ENCODE results near the gene FAT3. TPM values are rescaled to one million over a fixed set of nuclear protein-coding genes. Genes with fewer than 3 reads are reported as not detected.

The FAT3 gene
- total and polyA plus RNA-seq, 2 donors (not counting 3 experiments of a cell fraction or from before 2014, with no cell fraction given), result 0.08 to 1.4 TPM

DNA sequence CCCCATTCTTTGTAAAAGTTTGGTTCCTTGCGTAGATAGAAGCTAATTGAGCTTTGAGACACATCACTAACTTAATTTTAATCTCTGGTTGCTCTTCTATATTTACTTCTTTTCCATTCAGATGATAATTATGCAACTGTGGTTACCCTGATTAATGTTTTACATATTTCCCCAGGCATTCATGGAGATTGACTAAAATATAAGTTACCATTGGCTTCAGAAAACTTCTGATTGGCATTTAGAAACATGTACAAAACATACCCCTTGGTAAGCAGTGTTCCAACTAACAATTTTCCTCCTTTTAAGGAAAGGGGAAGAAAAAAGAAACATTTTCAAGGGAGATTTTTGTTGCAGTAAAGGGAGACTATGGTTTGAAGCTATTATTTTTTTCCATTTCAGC is 43.9 kb downstream of the FAT3 start:
- H3K9ac ChIP-seq (replicated peaks; ENCODE audit: extremely low read depth, insufficient read depth, low read length), result no peak overlapping the region
- no peaks in the 10 kb centered on the region for H3K9me3 ChIP-seq (replicated peaks; ENCODE audit: control insufficient read depth, insufficient read depth, low read length)
- dilution Hi-C loops (cut with MboI; ENCODE audit: extremely low pct_ligation_motif_present, low sequenced_read_pairs), result no loop called here
- intact Hi-C loops (cut with micrococcal nuclease), result no loop called here
- FAIRE-seq (no peak), DNase-seq (ENCODE audit: low read depth, low spot score) (no peak)
- H2AFZ ChIP-seq (ENCODE audit: low read depth, low read length), result no peak overlapping the region
- ChIA-PET CTCF (interaction anchor here (0.7 kb wide), 1 partner anchor 380 kb away, joined by 3 read pairs; no protein-coding TSS in a partner anchor), POLR2A (no interaction called here)
- H3K4me1 ChIP-seq (ENCODE audit: control insufficient read depth, extremely low read depth, insufficient read depth, low read length), result peaks cover 2% of the 10 kb centered on the region
- no TSS peak for BruUV-seq (replicated peaks)
- H4K20me1 ChIP-seq (replicated peaks; ENCODE audit: control insufficient read depth, extremely low read depth, insufficient read depth, low read length), result no peaks in the 10 kb centered on the region
- no peaks in the 10 kb centered on the region for H3K36me3 ChIP-seq (ENCODE audit: control insufficient read depth in 2 of 2, extremely low read depth in 1 of 2, insufficient read depth in 2 of 2, low read length in 2 of 2)
- H3K9me1 ChIP-seq (replicated peaks; ENCODE audit: control insufficient read depth, extremely low read depth, insufficient read depth, low read length), result no peaks in the 10 kb centered on the region
- no peak overlapping the region for H3K4me2 ChIP-seq (ENCODE audit: insufficient read depth, low read length)
- H3K27ac ChIP-seq (ENCODE audit: insufficient read depth, low read depth, low read length), result no peak overlapping the region
- H3K27me3 ChIP-seq (ENCODE audit: control insufficient read depth in 2 of 2, insufficient read depth in 2 of 2, low read length in 2 of 2), result no peaks in the 10 kb centered on the region
- no peak overlapping the region for H3K4me3 ChIP-seq (replicated peaks in 1 of 3; ENCODE audit: insufficient read depth in 1 of 3, low read depth in 1 of 3, low read length in 3 of 3)
- H3K79me2 ChIP-seq (ENCODE audit: control insufficient read depth, insufficient read depth, low read length), result no peaks in the 10 kb centered on the region
- TF ChIP-seq GATA2 (IDR thresholded peaks at IDR 0.05; ENCODE audit: insufficient read depth, insufficient read length, low read depth, low read length), result no peak
- TF ChIP-seq EZH2 (IDR thresholded peaks at IDR 0.05; ENCODE audit: borderline replicate concordance, low read depth, low read length, severe bottlenecking), result no peak
- no peak for TF ChIP-seq POLR2A (IDR thresholded peaks at IDR 0.05; ENCODE audit: low read depth, low read length)
- TF ChIP-seq JUN (IDR thresholded peaks at IDR 0.05; ENCODE audit: borderline replicate concordance, insufficient read depth, insufficient read length, low read depth), result no peak
- TF ChIP-seq FOS (IDR thresholded peaks at IDR 0.05; ENCODE audit: borderline replicate concordance, insufficient read depth, low read length), result no peak
- TF ChIP-seq, protein P1, sequence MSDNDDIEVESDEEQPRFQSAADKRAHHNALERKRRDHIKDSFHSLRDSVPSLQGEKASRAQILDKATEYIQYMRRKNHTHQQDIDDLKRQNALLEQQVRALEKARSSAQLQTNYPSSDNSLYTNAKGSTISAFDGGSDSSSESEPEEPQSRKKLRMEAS (IDR thresholded peaks at IDR 0.05; ENCODE audit: insufficient read depth, insufficient read length), result no peak

DNA sequence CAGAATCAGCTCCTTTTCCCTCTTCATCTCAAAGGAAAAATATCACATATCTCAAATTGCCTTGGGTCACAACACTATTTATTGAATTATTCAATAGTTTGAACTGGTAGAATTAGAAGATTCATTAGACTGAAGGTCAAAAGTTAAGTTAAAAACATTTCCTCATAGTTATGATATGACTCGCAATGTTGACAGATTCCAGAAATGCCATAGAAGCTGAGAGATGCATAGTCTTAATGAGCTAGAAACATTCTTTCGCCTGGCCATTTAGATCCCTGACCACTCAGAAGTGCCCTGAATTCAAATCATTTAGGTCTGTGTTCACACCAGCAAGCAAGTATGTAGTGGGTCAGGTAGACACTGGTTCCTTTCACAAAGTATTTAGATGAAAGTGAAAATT is 44.4 kb downstream of the FAT3 start:
- CTCF ChIA-PET, result interaction anchor here (0.7 kb wide), 1 partner anchor 380 kb away, joined by 3 read pairs; no protein-coding TSS in a partner anchor
- Histone ChIP-seq H3K4me3 (replicated peaks in 1 of 3; ENCODE audit: insufficient read depth in 1 of 3, low read depth in 1 of 3, low read length in 3 of 3) (no peak overlapping the region), H3K4me2 (ENCODE audit: insufficient read depth, low read length) (no peak overlapping the region), H3K27ac (ENCODE audit: insufficient read depth, low read depth, low read length) (no peak overlapping the region), H4K20me1 (replicated peaks; ENCODE audit: control insufficient read depth, extremely low read depth, insufficient read depth, low read length) (no peaks in the 10 kb centered on the region), H3K9me1 (replicated peaks; ENCODE audit: control insufficient read depth, extremely low read depth, insufficient read depth, low read length) (no peaks in the 10 kb centered on the region), H3K9me3 (replicated peaks; ENCODE audit: control insufficient read depth, insufficient read depth, low read length) (no peaks in the 10 kb centered on the region), H2AFZ (ENCODE audit: low read depth, low read length) (no peak overlapping the region), H3K79me2 (ENCODE audit: control insufficient read depth, insufficient read depth, low read length) (no peaks in the 10 kb centered on the region), H3K9ac (replicated peaks; ENCODE audit: extremely low read depth, insufficient read depth, low read length) (no peak overlapping the region), H3K27me3 (ENCODE audit: control insufficient read depth in 2 of 2, insufficient read depth in 2 of 2, low read length in 2 of 2) (no peaks in the 10 kb centered on the region), H3K4me1 (ENCODE audit: control insufficient read depth, extremely low read depth, insufficient read depth, low read length) (peaks cover 2% of the 10 kb centered on the region), H3K36me3 (ENCODE audit: control insufficient read depth in 2 of 2, extremely low read depth in 1 of 2, insufficient read depth in 2 of 2, low read length in 2 of 2) (no peaks in the 10 kb centered on the region)
- DNase-seq (ENCODE audit: low read depth, low spot score) (peak; percentile 67), FAIRE-seq (peak; percentile 35)
- POLR2A ChIA-PET, result no interaction called here
- no TSS peak for BruUV-seq (replicated peaks)
- dilution Hi-C loops (cut with MboI; ENCODE audit: extremely low pct_ligation_motif_present, low sequenced_read_pairs) (no loop called here), intact Hi-C loops (cut with micrococcal nuclease) (no loop called here)
- TF ChIP-seq, protein P1 (IDR thresholded peaks at IDR 0.05; ENCODE audit: insufficient read depth, insufficient read length), result no peak
- TF ChIP-seq GATA2 (IDR thresholded peaks at IDR 0.05; ENCODE audit: insufficient read depth, insufficient read length, low read depth, low read length), result no peak
- TF ChIP-seq EZH2 (IDR thresholded peaks at IDR 0.05; ENCODE audit: borderline replicate concordance, low read depth, low read length, severe bottlenecking), result no peak
- TF ChIP-seq POLR2A (IDR thresholded peaks at IDR 0.05; ENCODE audit: low read depth, low read length), result no peak
- TF ChIP-seq POLR2AphosphoS5 (IDR thresholded peaks at IDR 0.05; ENCODE audit: insufficient read depth, low read depth, low read length), result no peak
- TF ChIP-seq FOS (IDR thresholded peaks at IDR 0.05; ENCODE audit: borderline replicate concordance, insufficient read depth, low read length), result no peak
- TF ChIP-seq MYC (IDR thresholded peaks at IDR 0.05; ENCODE audit: low read depth, low read length), result no peak
- TF ChIP-seq, protein P2, sequence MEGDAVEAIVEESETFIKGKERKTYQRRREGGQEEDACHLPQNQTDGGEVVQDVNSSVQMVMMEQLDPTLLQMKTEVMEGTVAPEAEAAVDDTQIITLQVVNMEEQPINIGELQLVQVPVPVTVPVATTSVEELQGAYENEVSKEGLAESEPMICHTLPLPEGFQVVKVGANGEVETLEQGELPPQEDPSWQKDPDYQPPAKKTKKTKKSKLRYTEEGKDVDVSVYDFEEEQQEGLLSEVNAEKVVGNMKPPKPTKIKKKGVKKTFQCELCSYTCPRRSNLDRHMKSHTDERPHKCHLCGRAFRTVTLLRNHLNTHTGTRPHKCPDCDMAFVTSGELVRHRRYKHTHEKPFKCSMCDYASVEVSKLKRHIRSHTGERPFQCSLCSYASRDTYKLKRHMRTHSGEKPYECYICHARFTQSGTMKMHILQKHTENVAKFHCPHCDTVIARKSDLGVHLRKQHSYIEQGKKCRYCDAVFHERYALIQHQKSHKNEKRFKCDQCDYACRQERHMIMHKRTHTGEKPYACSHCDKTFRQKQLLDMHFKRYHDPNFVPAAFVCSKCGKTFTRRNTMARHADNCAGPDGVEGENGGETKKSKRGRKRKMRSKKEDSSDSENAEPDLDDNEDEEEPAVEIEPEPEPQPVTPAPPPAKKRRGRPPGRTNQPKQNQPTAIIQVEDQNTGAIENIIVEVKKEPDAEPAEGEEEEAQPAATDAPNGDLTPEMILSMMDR (IDR thresholded peaks at IDR 0.05; ENCODE audit: extremely low read depth in 1 of 2, insufficient read depth in 1 of 2, low read depth in 1 of 2, low read length in 2 of 2), result no peak
- no peak for TF ChIP-seq JUN (IDR thresholded peaks at IDR 0.05; ENCODE audit: borderline replicate concordance, insufficient read depth, insufficient read length, low read depth)

All from endothelial cell of umbilical vein (primary cell).